OCI-LY1 (cell line): ENCODE data around the gene AGL.

Source experiments
- EZH2 ChIP-seq: fragments of 200-600 bp; sonication (generic), shearing (Covaris generic); IDR thresholded peaks from 2 replicates; pipeline ENCODE4 v1.8.0; 2017; ENCODE audit warnings: borderline replicate concordance, mixed run types, mild to moderate bottlenecking, antibody characterized with exemption, low read length, moderate library complexity, mixed read lengths
- TF ChIP-seq, protein P1 (sequence below): fragments of 200-600 bp; sonication (generic), shearing (Covaris generic); IDR thresholded peaks from 2 replicates; pipeline ENCODE4 v1.5.1; 2017; ENCODE audit warnings: mild to moderate bottlenecking, antibody characterized with exemption, low read length, moderate library complexity, mixed read lengths

DNA sequence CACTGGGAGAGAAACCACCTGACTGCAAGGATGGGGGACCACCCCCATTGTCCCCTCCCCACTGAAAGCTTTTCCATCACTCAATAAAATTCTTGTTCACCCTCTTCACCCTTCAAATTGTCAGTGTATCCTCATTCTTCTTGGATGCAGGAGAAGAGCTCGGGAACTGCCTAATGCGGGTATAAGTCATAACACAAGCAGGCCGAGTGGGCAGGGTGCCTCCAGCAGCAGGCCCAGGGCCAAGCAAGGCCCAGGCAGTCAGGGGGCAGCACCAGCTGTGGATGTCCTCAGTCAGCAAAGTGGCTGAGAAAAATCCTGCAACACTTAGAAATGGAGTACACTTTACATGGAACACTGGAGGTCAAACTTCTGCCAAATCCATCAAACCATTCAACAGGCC lies 85.9 kb downstream of the AGL start:
- TF ChIP-seq, protein P1, sequence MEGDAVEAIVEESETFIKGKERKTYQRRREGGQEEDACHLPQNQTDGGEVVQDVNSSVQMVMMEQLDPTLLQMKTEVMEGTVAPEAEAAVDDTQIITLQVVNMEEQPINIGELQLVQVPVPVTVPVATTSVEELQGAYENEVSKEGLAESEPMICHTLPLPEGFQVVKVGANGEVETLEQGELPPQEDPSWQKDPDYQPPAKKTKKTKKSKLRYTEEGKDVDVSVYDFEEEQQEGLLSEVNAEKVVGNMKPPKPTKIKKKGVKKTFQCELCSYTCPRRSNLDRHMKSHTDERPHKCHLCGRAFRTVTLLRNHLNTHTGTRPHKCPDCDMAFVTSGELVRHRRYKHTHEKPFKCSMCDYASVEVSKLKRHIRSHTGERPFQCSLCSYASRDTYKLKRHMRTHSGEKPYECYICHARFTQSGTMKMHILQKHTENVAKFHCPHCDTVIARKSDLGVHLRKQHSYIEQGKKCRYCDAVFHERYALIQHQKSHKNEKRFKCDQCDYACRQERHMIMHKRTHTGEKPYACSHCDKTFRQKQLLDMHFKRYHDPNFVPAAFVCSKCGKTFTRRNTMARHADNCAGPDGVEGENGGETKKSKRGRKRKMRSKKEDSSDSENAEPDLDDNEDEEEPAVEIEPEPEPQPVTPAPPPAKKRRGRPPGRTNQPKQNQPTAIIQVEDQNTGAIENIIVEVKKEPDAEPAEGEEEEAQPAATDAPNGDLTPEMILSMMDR, result no peak
- no peak for TF ChIP-seq EZH2
